ENCODE results near the gene GRM5.
"Not testable (repeated sequence)": the region's sequence is repeated elsewhere in the genome, so short reads cannot be mapped to it uniquely, and the experiment has no call there.

The GRM5 gene

DNA sequence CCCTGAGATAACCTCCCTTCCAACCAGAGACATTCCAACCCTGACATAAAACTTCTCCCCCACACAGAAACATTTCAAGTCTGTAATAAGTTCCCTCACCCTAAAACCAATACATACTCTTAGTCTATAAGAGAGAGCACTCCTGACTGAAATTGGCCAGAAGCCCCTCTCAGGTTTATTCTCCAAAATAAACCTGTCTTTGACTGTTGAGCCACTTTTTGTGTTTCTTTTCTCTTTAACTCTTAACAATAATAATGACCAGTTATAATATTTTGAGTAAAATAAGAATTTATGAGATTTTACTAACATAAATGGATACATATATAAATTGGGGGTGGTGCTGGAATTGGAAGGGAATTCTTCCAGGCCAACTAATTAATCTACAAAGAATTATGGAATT lies 93.6 kb downstream of the GRM5 start:
- no peak for DNase-seq

DNA sequence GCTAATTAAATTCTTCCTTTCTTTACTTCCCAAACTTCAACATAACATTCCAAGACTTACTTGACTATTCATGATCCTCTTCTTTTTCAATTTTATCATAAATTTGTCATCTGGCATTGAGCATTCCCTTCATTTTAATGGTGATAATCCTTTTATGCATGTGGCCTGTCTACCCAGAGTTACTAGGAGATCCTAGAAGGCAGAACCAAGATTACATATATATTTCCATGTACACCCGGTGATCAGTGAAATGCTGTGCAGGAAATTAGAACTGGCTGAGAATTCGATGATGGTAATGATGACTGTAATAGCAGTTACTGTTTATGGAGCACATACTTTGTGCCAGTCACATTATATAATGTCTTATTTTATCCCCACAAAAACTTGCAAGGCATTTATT lies 104.2 kb downstream of the GRM5 start:
- DNase-seq: not testable (repeated sequence)

DNA sequence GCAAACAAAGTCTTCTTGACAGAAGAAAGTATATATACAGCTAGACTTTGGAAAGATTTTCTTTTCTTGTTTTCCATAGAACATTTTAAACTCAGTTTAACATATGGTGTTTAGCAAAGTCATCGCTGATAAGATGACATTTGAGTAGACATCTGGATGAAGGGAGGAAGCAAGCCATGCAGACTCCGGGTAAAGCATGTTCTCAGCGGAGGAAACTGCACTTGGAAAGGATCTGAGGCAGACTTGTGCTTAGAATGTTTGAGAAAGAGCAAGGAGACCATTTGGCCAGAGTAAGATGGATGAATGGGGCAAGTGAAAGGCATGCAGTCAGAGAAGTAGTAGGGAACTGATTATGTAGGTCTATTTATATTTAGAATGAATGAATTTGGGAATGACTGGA lies 105.9 kb downstream of the GRM5 start:
- DNase-seq: not testable (repeated sequence)

DNA sequence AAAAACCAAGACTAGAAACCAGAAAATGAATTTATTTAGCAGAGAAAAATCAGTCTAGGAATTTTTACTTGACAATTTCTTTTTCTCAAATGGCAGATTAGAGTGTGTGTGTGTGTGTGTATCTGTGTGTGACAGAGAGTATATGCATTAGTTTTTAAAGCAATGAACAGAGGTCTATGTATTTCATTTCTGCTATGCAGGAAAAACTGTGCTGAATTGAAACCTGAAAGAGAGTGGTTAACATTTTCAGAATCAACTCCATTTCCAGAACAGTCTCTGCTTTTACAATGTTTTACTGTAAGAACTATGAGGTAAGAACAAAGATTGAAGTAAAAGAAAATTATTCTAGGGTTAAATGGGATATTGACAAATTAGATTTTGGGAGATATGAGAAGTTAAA lies 114.8 kb downstream of the GRM5 start:
- DNase-seq: no peak

DNA sequence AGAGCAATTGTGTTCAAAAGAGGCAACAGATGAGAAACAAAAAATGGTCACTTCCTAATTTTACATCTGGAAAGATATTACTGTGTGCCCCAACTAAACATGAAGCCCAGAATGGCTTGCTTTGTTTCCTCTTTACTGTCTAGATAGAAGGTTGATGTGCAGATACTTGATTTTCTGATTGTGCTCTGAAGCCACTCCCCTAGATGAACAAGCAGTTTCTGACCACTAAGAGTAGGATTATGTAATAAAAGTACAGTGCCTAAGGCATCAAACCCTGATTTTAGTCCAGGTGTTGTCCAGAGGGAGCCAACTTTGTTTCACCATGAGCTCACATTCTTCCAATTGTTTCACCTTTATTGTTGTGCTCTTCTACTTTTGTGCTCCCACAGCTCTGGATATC lies 116.9 kb downstream of the GRM5 start:
- DNase-seq: not testable (repeated sequence)

DNA sequence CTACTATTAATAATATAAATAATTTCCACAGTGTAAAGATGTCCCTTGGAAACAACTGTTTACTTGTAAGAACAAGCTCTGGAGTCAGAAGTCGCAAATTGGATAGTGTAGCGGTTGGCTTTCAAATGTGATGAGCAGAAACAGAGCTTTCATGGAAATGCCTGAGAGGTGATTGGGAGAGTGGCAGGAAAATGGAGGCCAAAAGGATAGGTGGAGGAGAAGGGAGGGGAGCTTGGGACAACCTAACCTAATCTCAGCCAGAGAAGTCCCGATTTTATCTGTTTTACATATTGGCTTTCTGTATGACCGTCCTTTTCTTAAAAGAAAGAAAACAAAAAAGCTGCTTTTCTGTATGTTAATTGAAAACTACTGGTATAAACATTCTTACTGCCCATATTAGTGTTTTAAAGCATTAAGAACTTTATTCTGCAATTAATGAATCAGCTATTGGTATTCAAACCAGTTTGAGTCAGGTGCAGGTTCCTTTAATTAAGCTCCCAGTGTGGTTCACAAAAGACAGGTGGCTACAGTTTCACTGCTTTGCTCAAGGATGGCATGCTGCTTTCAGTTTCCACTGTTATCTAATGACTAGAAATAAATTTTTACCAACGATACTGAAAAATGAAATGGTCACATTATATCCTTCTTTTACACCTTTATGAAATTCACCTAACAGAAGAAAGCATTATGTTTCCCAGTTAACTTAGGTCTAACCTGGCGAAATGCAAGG lies 117.8 kb downstream of the GRM5 start:
- DNase-seq: not testable (repeated sequence)

DNA sequence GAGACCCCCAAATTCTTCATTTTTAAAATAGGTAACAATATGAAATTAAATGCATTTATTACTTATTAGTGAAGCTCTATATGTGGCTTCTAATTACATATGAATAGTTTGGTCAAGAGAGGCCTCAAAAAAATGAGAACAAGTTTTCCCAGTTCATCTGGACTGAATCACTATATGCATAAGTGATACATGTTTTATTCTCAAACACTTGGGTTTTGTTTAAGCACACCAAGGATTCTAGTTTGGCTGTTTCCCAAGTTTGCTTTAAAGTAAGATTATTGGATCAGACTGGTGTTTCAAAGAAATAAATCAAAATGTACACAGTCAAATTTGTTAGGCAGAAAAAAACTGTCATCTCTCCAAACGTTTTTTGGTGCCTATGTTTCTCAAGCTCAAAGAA lies 136.1 kb downstream of the GRM5 start:
- DNase-seq: not testable (repeated sequence)

DNA sequence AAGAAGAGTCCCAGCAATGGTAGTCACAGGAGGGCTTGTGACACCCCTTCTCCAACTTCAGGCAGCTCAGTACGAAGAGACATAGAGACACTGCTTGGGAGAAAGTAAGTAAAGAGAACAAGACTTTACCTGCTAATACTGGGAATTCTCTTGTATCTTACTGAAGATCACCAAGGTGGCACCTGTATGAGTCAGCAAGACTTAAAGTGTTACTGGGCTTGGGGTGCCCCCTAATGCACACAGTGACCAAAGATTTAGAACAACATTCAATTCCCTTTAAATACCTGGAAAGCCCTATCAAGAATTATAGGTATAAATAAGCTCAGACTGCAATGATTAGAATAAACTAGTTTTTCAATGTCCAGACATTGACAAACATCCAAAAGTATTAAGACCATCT lies 148.7 kb downstream of the GRM5 start:
- not testable (repeated sequence) for DNase-seq

DNA sequence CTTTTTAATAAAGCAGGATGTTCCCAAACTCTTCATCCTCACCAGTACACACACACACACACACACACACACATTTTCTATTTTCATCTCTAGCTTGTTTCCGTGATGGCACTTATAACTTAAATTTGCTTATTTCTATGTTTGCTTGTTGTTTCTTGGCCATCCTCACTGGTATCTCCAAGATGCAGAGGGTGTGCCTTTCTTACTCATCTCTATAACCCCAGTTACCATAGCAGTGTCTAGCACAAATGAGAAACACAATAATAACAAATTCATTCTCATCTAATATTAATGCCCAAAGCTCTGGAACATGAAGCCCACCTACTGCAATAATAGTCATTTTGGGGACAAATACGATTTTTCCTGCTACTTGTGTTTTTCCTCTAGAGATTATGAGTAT lies 156.3 kb downstream of the GRM5 start:
- no peak for DNase-seq

DNA sequence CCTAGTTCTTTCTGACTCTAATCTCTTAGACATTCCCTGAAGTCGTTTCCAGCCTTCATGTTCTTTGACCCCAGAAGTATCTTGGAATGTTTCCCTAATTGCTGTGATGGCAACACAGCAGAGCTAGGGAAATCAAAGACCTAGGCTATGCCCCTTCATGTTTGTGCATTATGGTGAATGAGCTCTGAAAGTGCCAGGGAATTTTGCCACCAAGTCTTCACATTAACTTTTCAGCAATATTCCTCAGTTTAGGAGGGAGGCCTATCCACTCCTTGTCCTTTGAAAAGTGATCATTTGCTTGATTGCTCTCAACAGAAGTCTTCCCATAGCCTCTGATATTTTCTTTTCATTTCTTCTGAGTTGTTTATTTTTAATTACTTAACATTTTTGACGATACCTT lies 164.3 kb downstream of the GRM5 start:
- not testable (repeated sequence) for DNase-seq

DNA sequence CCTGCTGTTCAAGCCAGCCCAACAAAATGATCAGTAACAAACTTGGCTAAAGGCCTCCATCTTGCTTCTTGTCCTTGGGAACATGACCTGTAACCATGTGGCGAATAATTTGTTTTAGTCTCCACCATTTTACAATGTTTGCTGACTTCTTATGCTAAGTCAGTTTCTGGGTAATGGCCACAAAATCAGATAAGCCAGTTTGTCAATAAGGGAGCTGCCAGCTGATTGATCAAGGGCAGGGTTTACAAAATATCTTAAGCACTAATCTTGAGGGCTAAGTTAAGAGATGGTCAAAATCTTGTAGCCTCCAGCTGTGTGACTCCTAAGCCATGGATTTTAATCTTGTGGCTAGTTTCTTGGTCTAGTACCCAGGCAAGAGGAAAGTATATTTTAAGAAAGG lies 176.9 kb downstream of the GRM5 start:
- DNase-seq: not testable (repeated sequence)

DNA sequence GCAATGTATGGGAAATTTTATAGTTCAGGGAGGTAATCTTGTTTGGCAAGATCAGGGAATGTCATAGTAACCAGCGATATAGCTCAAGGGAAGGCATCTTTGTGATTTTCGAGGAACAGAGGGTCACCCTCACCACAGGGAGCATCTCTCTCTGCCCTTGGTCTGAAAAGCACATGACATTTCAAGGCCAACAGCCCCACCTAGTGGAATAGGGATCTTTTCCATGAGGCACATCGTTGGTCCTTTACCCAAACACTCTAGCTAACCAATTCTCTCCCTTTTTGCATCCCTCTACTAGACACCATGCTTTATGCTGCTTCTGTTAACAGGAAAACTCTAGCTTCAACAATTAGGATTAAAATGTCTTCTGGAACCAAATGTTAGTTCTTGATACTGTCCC lies 179.0 kb downstream of the GRM5 start:
- no peak for DNase-seq

DNA sequence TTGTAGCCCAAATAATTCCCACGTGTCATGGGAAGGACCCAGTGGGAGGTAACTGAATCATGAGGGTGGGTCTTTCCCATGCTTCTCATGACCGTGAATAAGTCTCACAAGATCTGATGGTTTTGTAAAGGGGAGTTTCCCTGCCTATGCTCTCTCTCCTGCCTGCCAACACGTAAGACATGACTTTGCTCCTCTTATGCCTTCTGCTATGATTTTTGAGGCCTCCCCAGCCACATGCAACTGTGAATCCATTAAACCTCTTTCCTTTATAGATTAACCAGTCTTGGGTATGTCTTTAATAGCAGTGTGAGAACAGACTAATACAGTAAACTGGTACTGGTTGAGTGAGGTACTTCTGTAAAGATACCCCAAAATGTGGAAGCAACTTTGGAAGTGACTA lies 183.0 kb downstream of the GRM5 start:
- DNase-seq: not testable (repeated sequence)

DNA sequence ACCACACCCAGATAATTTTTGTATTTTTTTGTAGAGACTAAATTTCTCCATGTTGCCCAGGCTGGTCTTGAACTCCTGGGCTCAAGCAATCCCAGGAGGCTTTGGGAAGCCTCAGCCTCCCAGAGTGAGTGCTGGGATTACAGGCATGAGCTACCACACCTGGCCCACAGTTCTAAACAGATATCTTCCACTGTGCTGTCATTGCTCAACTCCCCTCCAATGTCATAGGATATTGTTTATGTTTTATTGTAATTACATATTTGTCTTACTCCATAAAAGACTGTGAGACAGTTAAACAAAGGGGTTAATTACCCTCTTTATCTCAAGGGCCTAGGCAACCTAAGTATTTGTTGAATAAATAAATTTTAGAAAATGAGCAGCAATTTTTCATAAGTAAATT lies 204.2 kb downstream of the GRM5 start:
- DNase-seq: no peak

DNA sequence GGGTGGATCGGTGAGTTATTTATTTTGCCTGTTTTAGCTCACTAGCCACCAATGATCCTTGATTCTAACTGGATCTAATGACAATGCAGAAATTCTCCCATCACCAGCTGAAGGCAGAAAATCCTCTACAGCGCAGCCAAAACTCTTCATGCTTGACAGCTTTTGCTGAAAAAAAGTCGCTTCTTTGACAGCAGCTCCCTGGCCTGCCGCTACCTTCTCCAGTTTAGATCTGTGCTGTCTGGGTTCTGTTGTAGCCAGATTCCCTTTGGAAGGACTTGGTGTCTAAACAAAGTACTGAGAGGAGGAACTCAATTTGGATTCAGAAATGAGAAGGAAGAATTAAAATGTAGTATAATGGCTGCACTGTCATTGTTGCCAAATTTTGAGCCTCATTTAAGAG lies 205.4 kb downstream of the GRM5 start:
- not testable (repeated sequence) for DNase-seq

DNA sequence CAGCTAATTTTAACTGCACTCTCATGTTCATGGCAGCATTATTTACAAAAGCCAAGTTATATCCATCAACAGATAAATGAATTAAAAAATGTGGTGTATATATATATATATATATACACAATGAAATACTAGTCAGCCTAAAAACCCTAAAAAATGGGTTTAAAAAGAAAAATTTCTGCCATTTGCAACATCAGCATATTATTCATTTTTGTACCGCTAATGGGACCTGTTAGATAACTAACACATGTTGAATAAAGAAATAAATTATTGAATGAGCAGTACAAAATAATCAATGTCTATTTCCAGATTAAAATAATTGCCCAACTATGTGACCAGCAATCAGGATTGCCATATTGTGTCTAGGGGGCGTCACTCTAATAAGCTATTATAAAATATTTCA lies 211.8 kb downstream of the GRM5 start:
- DNase-seq: not testable (repeated sequence)

DNA sequence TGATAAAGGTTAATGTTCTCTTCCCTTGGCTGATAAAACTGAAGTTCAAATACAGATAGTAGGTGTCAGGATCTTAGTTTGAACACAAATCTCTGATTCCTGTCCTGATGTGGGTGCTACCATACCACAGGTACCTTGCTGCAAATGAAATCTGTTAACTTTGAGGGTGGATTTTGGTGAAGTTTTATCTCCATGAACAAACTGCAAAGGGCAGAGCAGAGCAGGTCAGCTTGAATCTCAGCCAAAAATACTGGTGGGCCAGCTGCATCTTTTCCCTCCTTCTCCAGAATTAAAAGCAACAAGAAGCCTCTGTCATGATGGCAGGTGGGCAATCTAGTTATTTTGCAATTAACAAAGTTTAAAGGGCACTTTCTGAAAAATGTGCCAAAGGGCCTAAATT lies 214.2 kb downstream of the GRM5 start:
- not testable (repeated sequence) for DNase-seq

DNA sequence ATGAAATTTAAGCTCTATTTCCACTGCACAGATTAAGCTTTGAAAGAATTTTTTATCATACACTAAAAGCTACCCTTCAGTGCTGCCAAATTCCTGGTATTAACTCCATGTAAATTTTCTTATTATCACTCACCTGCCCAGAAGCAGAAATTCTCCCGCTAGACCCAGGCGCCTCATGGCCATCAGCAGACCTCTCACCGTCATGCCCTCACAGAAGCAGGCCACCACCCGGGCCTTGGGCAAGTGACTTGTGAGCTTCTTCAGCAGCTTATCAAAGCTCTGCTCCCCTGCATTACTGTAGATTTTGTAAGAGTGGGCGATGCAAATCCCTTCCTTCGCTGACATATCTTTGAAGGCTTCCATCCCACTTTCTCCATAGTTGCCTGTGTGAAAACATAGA lies 216.0 kb downstream of the GRM5 start:
- DNase-seq: not testable (repeated sequence)

DNA sequence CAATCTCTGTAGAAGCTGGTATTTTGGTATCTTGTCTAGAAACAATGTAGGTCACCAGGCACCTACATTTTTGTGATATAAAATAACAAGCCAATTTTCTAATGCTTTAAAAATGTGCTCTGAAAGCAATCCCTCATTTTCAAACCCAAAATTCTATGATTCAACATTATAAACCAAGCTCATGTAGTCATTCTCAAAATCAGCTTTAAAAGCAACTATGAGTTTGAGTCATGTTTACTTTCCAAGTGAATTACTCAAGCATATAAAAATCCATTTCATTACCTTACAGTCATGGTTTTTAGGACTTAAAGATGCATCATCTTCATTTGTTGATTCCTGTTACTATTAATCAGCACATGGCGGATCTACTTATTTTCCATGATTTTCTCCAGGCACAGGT lies 216.4 kb downstream of the GRM5 start:
- no peak for DNase-seq

DNA sequence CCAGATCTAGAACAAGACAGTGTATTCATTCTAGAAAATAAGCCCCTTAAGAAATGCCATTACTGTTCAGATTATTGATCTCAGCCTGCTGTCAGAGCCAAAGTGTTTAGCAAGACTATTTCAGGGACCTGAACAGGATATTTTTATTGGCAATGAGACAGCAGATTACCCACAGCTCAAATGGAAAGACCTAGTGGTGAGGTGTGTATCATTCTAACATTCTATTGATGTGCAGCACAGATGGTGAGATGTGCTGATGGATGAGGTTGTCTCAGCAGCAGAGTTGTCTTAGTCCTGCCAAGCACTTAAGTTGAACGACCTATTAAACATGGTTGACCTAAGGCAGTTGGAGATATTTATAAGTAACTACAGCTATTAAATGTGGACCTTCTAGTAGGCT lies 219.5 kb downstream of the GRM5 start:
- not testable (repeated sequence) for DNase-seq

DNA sequence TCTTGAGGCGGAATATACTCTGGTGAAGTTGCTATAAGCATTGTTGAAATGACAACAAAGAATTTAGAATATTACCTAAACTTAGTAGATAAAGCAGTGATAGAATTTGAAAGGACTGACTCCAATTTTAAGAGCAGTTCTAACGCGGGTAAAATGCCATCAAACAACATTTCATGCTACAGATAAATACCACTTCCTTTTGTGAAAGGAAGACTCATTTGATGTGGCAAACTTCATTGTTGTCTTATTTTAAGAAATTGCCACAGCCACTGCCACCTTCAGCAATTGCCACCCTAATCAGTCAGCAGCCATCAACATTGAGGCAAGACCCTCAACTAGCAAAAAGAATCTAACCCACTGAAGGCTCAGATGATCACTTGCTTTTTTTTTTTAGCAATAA lies 220.8 kb downstream of the GRM5 start:
- not testable (repeated sequence) for DNase-seq

DNA sequence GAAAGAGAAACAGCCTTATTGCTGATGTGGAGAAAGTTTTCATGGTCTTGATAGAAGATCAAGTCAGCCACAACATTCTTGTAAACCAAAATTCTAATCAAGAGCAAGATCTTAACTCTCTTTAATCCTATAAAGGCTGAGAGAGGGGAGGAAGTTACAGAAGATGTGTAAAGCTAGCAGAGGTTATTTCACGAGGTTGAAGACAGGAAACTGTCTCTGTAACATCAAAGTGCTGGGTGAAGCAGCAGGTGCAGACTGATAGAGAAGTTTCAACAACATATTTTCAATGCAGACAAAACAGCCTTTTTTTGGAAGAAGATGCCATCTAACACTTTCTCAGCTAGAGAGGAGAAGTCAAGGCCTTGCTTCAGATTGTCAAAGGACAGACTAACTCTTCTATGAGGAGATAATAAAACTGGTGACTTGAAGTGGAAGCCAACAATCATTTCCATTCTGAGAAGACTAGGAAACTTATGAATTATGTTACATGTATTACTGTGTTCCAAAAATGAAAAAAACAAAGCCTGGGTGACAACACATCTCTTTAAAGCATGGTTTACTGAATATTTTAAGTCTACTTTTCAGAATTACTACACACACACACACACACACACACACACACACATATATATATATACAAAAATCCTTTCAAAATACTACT lies 221.9 kb downstream of the GRM5 start:
- DNase-seq: not testable (repeated sequence)

DNA sequence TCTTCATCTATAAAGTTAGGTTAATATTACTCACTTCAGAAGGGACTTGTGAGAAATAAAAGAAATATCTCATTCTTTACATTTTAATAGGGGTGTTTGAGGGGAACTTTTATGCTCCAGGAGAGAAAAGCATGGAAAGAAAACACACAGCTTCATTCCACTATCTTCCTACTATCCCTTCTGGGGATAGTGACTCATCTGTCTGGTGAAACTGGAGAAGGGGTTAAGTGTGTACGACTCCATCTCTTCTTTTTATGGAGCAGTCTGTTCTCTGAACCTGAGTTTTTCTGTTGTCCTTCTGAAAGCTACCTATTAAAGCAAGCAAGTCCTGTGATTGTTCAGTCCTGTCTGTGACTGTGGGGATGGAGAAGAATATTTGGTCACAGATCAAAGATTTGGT lies 227.6 kb downstream of the GRM5 start:
- not testable (repeated sequence) for DNase-seq

DNA sequence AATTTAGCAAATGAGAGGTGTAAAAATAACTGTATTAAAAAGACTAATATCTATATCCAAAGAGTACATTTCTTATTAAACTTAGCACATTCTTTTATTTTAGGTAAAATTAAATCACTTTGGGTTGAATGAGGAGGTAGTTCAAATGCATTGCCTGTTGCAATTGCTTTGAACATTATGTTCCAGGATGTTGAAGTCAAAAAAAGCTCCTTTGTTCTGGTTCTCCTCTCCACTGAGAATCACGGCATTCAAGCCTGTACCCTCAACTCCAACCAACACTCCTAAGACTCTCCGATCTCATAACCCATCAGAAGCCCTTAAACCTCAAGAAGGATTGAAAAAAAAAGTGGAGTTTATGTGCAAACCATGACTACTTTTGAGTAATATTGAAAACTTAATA lies 230.1 kb downstream of the GRM5 start:
- DNase-seq: not testable (repeated sequence)
